ENCODE data around the gene PCBP1. TPM values are rescaled to one million over a fixed set of nuclear protein-coding genes. Genes with fewer than 3 reads are reported as not detected.

Gene PCBP1
- total RNA-seq, 2 experiments from 2014 or later: 444 to 449 TPM

GRCh38 chr2:70081221-70081620 is 6.1 kb upstream of the PCBP1 start:
- Mint-ChIP-seq H3K27ac (peak overlapping the region; percentile 93), H3K4me3 (no peak overlapping the region), H3K4me1 (ENCODE audit: low read depth) (peaks cover 56% of the 10 kb centered on the region), H3K27me3 (no peaks in the 10 kb centered on the region), H3K36me3 (peaks cover 48% of the 10 kb centered on the region), H3K9me3 (no peaks in the 10 kb centered on the region)
- POLR2A ChIA-PET: interaction anchor here (0.7 to 9.6 kb wide), 7 partner anchors 10 to 167 kb away, joined by 3 to 135 read pairs (median 6); partner anchors contain the start of gene MXD1
- CTCF ChIA-PET: interaction anchor here (5.8 to 9.0 kb wide), 3 partner anchors 11 to 168 kb away, joined by 34 to 78 read pairs (median 39); partner anchors contain the start of gene MXD1
- intact Hi-C loops (cut with micrococcal nuclease): loop anchor here (10.0 kb wide), 2 partner anchors 214 to 696 kb away; partner anchors contain the start of genes GFPT1 and SNRPG
- DNase-seq: no peak

GRCh38 chr2:70083344-70084156 is 3.7 kb upstream of the PCBP1 start:
- Mint-ChIP-seq H3K4me1 (ENCODE audit: low read depth) (peaks cover 53% of the 10 kb centered on the region), H3K27me3 (peaks cover 3% of the 10 kb centered on the region), H3K9me3 (no peaks in the 10 kb centered on the region), H3K27ac (peak overlapping the region; percentile 100), H3K36me3 (peaks cover 54% of the 10 kb centered on the region), H3K4me3 (peak overlapping the region; percentile 51)
- POLR2A ChIA-PET: interaction anchor here (0.5 to 9.6 kb wide), 5 partner anchors 42 to 169 kb away, joined by 3 to 135 read pairs (median 64); partner anchors contain the start of gene MXD1
- DNase-seq: peak; percentile 86
- intact Hi-C loops (cut with micrococcal nuclease): loop anchor here (1.0 to 10.0 kb wide), 4 partner anchors 14 to 699 kb away; partner anchors contain the start of genes GFPT1 and SNRPG
- CTCF ChIA-PET: interaction anchor here (1.2 to 9.0 kb wide), 4 partner anchors 10 to 170 kb away, joined by 3 to 78 read pairs (median 36); partner anchors contain the start of gene MXD1

GRCh38 chr2:70084973-70085710 is 2.1 kb upstream of the PCBP1 start:
- Mint-ChIP-seq H3K27ac (peak overlapping the region; percentile 100), H3K9me3 (no peaks in the 10 kb centered on the region), H3K36me3 (peaks cover 56% of the 10 kb centered on the region), H3K4me3 (peak overlapping the region; percentile 97), H3K27me3 (peaks cover 3% of the 10 kb centered on the region), H3K4me1 (ENCODE audit: low read depth) (peaks cover 44% of the 10 kb centered on the region)
- intact Hi-C loops (cut with micrococcal nuclease): loop anchor here (1.0 to 10.0 kb wide), 4 partner anchors 24 to 700 kb away; partner anchors contain the start of genes AAK1, GFPT1 and SNRPG
- POLR2A ChIA-PET: interaction anchor here (1.0 to 9.6 kb wide), 14 partner anchors 9 to 208 kb away, joined by 3 to 135 read pairs (median 8); partner anchors contain the start of genes C2orf42, MXD1 and SNRPG
- CTCF ChIA-PET: interaction anchor here (0.6 to 9.0 kb wide), 13 partner anchors 9 to 208 kb away, joined by 3 to 78 read pairs (median 5); partner anchors contain the start of genes MXD1 and SNRPG
- DNase-seq: peak; percentile 79

GRCh38 chr2:70085711-70086277 is 1.5 kb upstream of the PCBP1 start:
- DNase-seq: no peak
- Mint-ChIP-seq H3K27me3 (peaks cover 3% of the 10 kb centered on the region), H3K27ac (peak overlapping the region; percentile 100), H3K4me3 (peak overlapping the region; percentile 97), H3K4me1 (ENCODE audit: low read depth) (peaks cover 44% of the 10 kb centered on the region), H3K36me3 (peaks cover 58% of the 10 kb centered on the region), H3K9me3 (no peaks in the 10 kb centered on the region)
- ChIA-PET POLR2A (interaction anchor here (1.0 to 9.6 kb wide), 14 partner anchors 9 to 208 kb away, joined by 3 to 135 read pairs (median 8); partner anchors contain the start of genes C2orf42, MXD1 and SNRPG), CTCF (interaction anchor here (0.6 to 9.0 kb wide), 9 partner anchors 9 to 208 kb away, joined by 3 to 78 read pairs (median 6); partner anchors contain the start of genes MXD1 and SNRPG)
- intact Hi-C loops (cut with micrococcal nuclease): loop anchor here (1.0 to 10.0 kb wide), 8 partner anchors 24 to 701 kb away; partner anchors contain the start of genes AAK1, GFPT1, SNRPG and TIA1

- peak; percentile 82 for DNase-seq
- Mint-ChIP-seq H3K9me3 (no peaks in the 10 kb centered on the region), H3K4me1 (ENCODE audit: low read depth) (peaks cover 43% of the 10 kb centered on the region), H3K27me3 (peaks cover 3% of the 10 kb centered on the region), H3K36me3 (peaks cover 53% of the 10 kb centered on the region), H3K4me3 (peak overlapping the region; percentile 97), H3K27ac (peak overlapping the region; percentile 100)
- intact Hi-C loops (cut with micrococcal nuclease): loop anchor here (1.0 to 10.0 kb wide), 7 partner anchors 38 to 702 kb away; partner anchors contain the start of genes AAK1, GFPT1, SNRPG and TIA1
- ChIA-PET POLR2A (interaction anchor here (0.9 to 9.6 kb wide), 18 partner anchors 9 to 207 kb away, joined by 4 to 135 read pairs (median 8); partner anchors contain the start of genes C2orf42, MXD1 and SNRPG), CTCF (interaction anchor here (0.6 to 9.0 kb wide), 8 partner anchors 13 to 207 kb away, joined by 3 to 78 read pairs (median 6); partner anchors contain the start of genes MXD1 and SNRPG)
Observed at GRCh38 chr2:70086278-70086837, 919 bp upstream of the PCBP1 start.

GRCh38 chr2:70087702-70088597 is 673 bp downstream of the PCBP1 start:
- peak; percentile 68 for DNase-seq

GRCh38 chr2:70088598-70089219 is 1.4 kb downstream of the PCBP1 start:
- intact Hi-C loops (cut with micrococcal nuclease): loop anchor here (5.0 to 10.0 kb wide), 3 partner anchors 206 to 704 kb away; partner anchors contain the start of genes AAK1, GFPT1 and SNRPG
- H3K27ac Mint-ChIP-seq: peak overlapping the region; percentile 100
- ChIA-PET POLR2A (interaction anchor here (0.6 to 9.6 kb wide), 13 partner anchors 12 to 194 kb away, joined by 3 to 135 read pairs (median 9); partner anchors contain the start of genes C2orf42 and MXD1), CTCF (interaction anchor here (1.0 to 3.4 kb wide), 7 partner anchors 20 to 175 kb away, joined by 3 to 17 read pairs (median 4); partner anchors contain the start of gene MXD1)
- H3K4me3 Mint-ChIP-seq: peak overlapping the region; percentile 97
- H3K27me3 Mint-ChIP-seq: peaks cover 3% of the 10 kb centered on the region
- peaks cover 44% of the 10 kb centered on the region for H3K4me1 Mint-ChIP-seq (ENCODE audit: low read depth)
- peaks cover 44% of the 10 kb centered on the region for H3K36me3 Mint-ChIP-seq
- DNase-seq: no peak
- no peaks in the 10 kb centered on the region for H3K9me3 Mint-ChIP-seq

More at GRCh38 chr2:70087702-70088597, 673 bp downstream of the PCBP1 start:
- ChIA-PET POLR2A (interaction anchor here (0.6 to 9.6 kb wide), 15 partner anchors 13 to 205 kb away, joined by 3 to 135 read pairs (median 8); partner anchors contain the start of genes C2orf42, MXD1 and SNRPG), CTCF (interaction anchor here (1.0 to 3.4 kb wide), 7 partner anchors 17 to 174 kb away, joined by 3 to 17 read pairs (median 4); partner anchors contain the start of gene MXD1)
- Mint-ChIP-seq H3K27ac (peak overlapping the region; percentile 100), H3K4me3 (peak overlapping the region; percentile 97), H3K9me3 (no peaks in the 10 kb centered on the region), H3K36me3 (peaks cover 52% of the 10 kb centered on the region), H3K27me3 (peaks cover 3% of the 10 kb centered on the region), H3K4me1 (ENCODE audit: low read depth) (peaks cover 48% of the 10 kb centered on the region)
- intact Hi-C loops (cut with micrococcal nuclease): loop anchor here (1.0 to 10.0 kb wide), 6 partner anchors 7 to 703 kb away; partner anchors contain the start of genes AAK1, GFPT1, SNRPG and TIA1

GRCh38 chr2:70089220-70089982 is 2.1 kb downstream of the PCBP1 start:
- H3K9me3 Mint-ChIP-seq: no peaks in the 10 kb centered on the region
- intact Hi-C loops (cut with micrococcal nuclease): loop anchor here (5.0 to 10.0 kb wide), 3 partner anchors 205 to 705 kb away; partner anchors contain the start of genes AAK1, GFPT1 and SNRPG
- H3K27ac Mint-ChIP-seq: peak overlapping the region; percentile 100
- H3K36me3 Mint-ChIP-seq: peaks cover 39% of the 10 kb centered on the region
- peak; percentile 56 for DNase-seq
- H3K4me3 Mint-ChIP-seq: peak overlapping the region; percentile 97
- POLR2A ChIA-PET: interaction anchor here (0.8 to 9.6 kb wide), 13 partner anchors 11 to 195 kb away, joined by 3 to 135 read pairs (median 9); partner anchors contain the start of genes C2orf42 and MXD1
- H3K4me1 Mint-ChIP-seq (ENCODE audit: low read depth): peaks cover 41% of the 10 kb centered on the region
- peaks cover 3% of the 10 kb centered on the region for H3K27me3 Mint-ChIP-seq
- CTCF ChIA-PET: interaction anchor here (1.0 to 3.4 kb wide), 7 partner anchors 19 to 176 kb away, joined by 3 to 17 read pairs (median 4); partner anchors contain the start of gene MXD1

Measured in activated CD4-positive, alpha-beta memory T cell treated with anti-CD3 and anti-CD28 coated beads for 36 hours (primary cell).